Ascending aorta (tissue), 2 donors: ENCODE measurements around the gene PTGER1. TPM values are rescaled to one million over a fixed set of nuclear protein-coding genes. Genes with fewer than 3 reads are reported as not detected.

Experiments
- DNase-seq, 2 donors: peaks; one replicate each; pipeline ENCODE4 v3.0.0-alpha.2; 2019; ENCODE audit warnings: low spot score in 2 of 2
- H3K27ac ChIP-seq, 2 donors: fragments of 200-600 bp; sonication (generic); one replicate each; pipeline ENCODE4 v1.5.1; 2016 to 2017; ENCODE audit warnings: mild to moderate bottlenecking in 1 of 2
- H3K27me3 ChIP-seq: fragments of 200-600 bp; sonication (generic); one replicate; pipeline ENCODE4 v1.5.1; 2017
- H3K36me3 ChIP-seq, 2 donors: fragments of 200-600 bp; sonication (generic); one replicate each; pipeline ENCODE4 v1.5.1; 2016
- H3K4me1 ChIP-seq, 2 donors: fragments of 200-600 bp; sonication (generic); one replicate each; pipeline ENCODE4 v1.5.1; 2016 to 2017; ENCODE audit warnings: mild to moderate bottlenecking in 1 of 2
- H3K4me3 ChIP-seq, 2 donors: fragments of 200-600 bp; sonication (generic); one replicate each; pipeline ENCODE4 v1.5.1; 2016 to 2017; ENCODE audit warnings: mild to moderate bottlenecking in 1 of 2
- H3K9me3 ChIP-seq, 2 donors: fragments of 200-600 bp; sonication (generic); one replicate each; pipeline ENCODE4 v1.5.1; 2016
- CTCF ChIP-seq, 3 experiments: fragments of 200-600 bp in 2 of 3; fragments of 450-650 bp in 1 of 3; sonication (generic) in 2 of 3; IDR thresholded peaks; one replicate each; pipeline ENCODE4 v1.5.1; 2016 to 2019; ENCODE audit warnings: antibody characterized with exemption in 3 of 3, mild to moderate bottlenecking in 1 of 3, moderate library complexity in 1 of 3
- intact Hi-C: fragments of 100-400 bp; cut with DNase I; formaldehyde crosslinking; loops from one replicate; pipeline ENCODE4 v1.15.1; 2023
- total RNA-seq: library from RNA; depleted of rRNA; stranded (reverse); fragments of >200 nt; gene quantifications from one replicate; pipeline ENCODE4 v1.1.0, GENCODE V29; 2016

PTGER1 gene
- total RNA-seq, 1 donor from 2014 or later, result 17.1 TPM

- intact Hi-C loops, result no loop called here
- Histone ChIP-seq H3K4me3 (no peak overlapping the region), H3K27ac (no peak overlapping the region), H3K9me3 (no peaks in the 10 kb centered on the region), H3K4me1 (peaks cover 0 to 5% of the 10 kb centered on the region in 2 donors), H3K36me3 (peaks cover 38 to 47% of the 10 kb centered on the region in 2 donors), H3K27me3 (no peaks in the 10 kb centered on the region)
- DNase-seq, result no peak
- TF ChIP-seq CTCF (IDR thresholded peaks at IDR 0.05), result no peak
These were observed 4.3 kb upstream of the PTGER1 start for GRCh38 chr19:14479309-14479974.

- no peak for DNase-seq
- H3K4me1 ChIP-seq, result peaks cover 4 to 14% of the 10 kb centered on the region in 2 donors
- intact Hi-C loops, result no loop called here
- H3K36me3 ChIP-seq, result peaks cover 38 to 40% of the 10 kb centered on the region in 2 donors
- H3K27me3 ChIP-seq, result peaks cover 4% of the 10 kb centered on the region
- no peak for TF ChIP-seq CTCF (IDR thresholded peaks at IDR 0.05)
- no peak overlapping the region for H3K4me3 ChIP-seq
- no peaks in the 10 kb centered on the region for H3K9me3 ChIP-seq
- H3K27ac ChIP-seq, result no peak overlapping the region
These were observed 3.0 kb upstream of the PTGER1 start for GRCh38 chr19:14478113-14478545.

DNA sequence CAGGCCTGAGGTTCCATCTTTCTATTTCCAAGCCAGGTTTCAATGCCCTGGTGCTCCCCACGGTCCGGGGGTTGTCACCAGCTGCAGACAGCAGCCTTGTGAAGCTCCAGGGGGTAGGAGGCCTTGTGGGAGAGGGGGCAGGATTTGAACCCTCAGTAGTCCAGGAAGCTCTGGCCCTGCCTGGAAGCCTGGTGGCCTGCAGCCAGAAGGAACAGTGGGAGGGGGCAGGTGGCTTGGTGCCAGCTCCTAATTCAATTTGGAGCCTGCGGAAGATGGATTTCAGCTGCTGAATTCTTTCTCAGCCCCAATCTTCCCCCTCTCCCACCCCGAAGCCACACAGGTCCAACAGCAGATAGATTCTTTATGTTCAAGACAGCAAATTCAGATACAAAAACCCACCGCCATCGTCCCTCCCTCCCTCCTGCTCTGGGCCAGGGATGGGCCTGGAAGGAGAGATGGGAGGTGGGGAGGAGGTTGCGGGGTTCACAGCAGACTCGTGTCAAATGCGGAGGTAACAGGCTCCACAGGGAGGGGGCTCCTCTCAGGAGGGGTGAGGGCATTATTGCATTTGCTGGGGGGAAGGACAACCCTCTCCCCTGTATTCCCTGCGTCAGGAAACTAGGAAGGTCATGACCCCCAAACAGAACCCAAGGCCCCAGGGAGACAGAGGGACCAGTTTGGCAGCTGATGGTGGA lies 2.4 kb upstream of the PTGER1 start:
- peaks cover 4% of the 10 kb centered on the region for H3K27me3 ChIP-seq
- intact Hi-C loops, result no loop called here
- no peak overlapping the region for H3K4me3 ChIP-seq
- H3K27ac ChIP-seq, result no peak overlapping the region
- no peaks in the 10 kb centered on the region for H3K9me3 ChIP-seq
- no peak for DNase-seq
- peaks cover 37 to 38% of the 10 kb centered on the region in 2 donors for H3K36me3 ChIP-seq
- H3K4me1 ChIP-seq, result peaks cover 5 to 17% of the 10 kb centered on the region in 2 donors
- TF ChIP-seq CTCF (IDR thresholded peaks at IDR 0.05), result no peak

- TF ChIP-seq CTCF (IDR thresholded peaks at IDR 0.05), result no peak
- H3K4me1 ChIP-seq, result peaks cover 8 to 21% of the 10 kb centered on the region in 2 donors
- no peak overlapping the region for H3K4me3 ChIP-seq
- peaks cover 4% of the 10 kb centered on the region for H3K27me3 ChIP-seq
- H3K27ac ChIP-seq, result no peak overlapping the region
- H3K36me3 ChIP-seq, result peaks cover 29 to 30% of the 10 kb centered on the region in 2 donors
- intact Hi-C loops, result no loop called here
- no peak for DNase-seq
- H3K9me3 ChIP-seq, result no peaks in the 10 kb centered on the region
These were observed 1.7 kb upstream of the PTGER1 start for GRCh38 chr19:14476673-14477401.

GRCh38 chr19:14476327-14476672 lies 1.1 kb upstream of the PTGER1 start:
- H3K36me3 ChIP-seq, result peaks cover 30 to 31% of the 10 kb centered on the region in 2 donors
- H3K27ac ChIP-seq, result no peak overlapping the region
- no peak for DNase-seq
- no peak overlapping the region for H3K4me3 ChIP-seq
- no peak for TF ChIP-seq CTCF (IDR thresholded peaks at IDR 0.05)
- intact Hi-C loops, result no loop called here
- H3K4me1 ChIP-seq, result peaks cover 8 to 21% of the 10 kb centered on the region in 2 donors
- H3K27me3 ChIP-seq, result peaks cover 4% of the 10 kb centered on the region
- H3K9me3 ChIP-seq, result no peaks in the 10 kb centered on the region
